22Rv1 (cell line): Measurements from ENCODE around the gene FAM209B.
"Not testable (repeated sequence)": the region's sequence is repeated elsewhere in the genome, so short reads cannot be mapped to it uniquely, and the experiment has no call there.

Experiments used
- ZFX ChIP-seq: fragments of 450-650 bp; IDR thresholded peaks from 2 replicates; pipeline ENCODE4 v1.6.1; 2017; ENCODE audit warnings: antibody characterized with exemption, borderline replicate concordance
- TF ChIP-seq, protein P1 (sequence below): fragments of 450-650 bp; IDR thresholded peaks from 2 replicates; pipeline ENCODE4 v1.5.1; 2017; ENCODE audit warnings: mild to moderate bottlenecking

DNA sequence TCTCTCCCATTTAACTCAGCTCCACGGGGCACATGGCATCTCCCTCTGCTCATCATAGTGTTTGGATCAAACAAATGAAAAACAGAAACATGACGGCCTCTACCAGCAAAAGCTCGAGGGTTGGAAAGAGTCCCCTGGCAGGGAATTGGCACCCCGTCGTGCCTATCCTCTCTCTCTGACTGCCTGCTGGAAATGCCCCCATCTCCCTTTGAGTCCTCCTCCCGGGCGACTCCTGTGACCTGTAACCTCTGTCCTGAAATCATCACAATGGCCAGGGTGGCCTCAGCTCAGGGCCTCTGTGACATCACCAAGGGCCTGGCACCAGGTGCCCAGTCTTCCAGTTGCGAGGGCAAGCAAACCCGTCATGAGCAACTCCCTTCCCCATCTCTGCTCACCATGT lies at the start of gene FAM209B:
- TF ChIP-seq, protein P1, sequence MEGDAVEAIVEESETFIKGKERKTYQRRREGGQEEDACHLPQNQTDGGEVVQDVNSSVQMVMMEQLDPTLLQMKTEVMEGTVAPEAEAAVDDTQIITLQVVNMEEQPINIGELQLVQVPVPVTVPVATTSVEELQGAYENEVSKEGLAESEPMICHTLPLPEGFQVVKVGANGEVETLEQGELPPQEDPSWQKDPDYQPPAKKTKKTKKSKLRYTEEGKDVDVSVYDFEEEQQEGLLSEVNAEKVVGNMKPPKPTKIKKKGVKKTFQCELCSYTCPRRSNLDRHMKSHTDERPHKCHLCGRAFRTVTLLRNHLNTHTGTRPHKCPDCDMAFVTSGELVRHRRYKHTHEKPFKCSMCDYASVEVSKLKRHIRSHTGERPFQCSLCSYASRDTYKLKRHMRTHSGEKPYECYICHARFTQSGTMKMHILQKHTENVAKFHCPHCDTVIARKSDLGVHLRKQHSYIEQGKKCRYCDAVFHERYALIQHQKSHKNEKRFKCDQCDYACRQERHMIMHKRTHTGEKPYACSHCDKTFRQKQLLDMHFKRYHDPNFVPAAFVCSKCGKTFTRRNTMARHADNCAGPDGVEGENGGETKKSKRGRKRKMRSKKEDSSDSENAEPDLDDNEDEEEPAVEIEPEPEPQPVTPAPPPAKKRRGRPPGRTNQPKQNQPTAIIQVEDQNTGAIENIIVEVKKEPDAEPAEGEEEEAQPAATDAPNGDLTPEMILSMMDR = not testable (repeated sequence)
- TF ChIP-seq ZFX = not testable (repeated sequence)
